DMS114 treated with DMSO at 0.1 percent for 48 hours (cell line): ENCODE measurements around the gene NOP16.

Experiments used
- DNase-seq: peaks from one replicate; lab custom pipeline; 2025; ENCODE audit not compliant: unreplicated experiment; lab: John Stamatoyannopoulos, UW

NOP16 gene

GRCh38 chr5:176388003-176388443, 375 bp downstream of the NOP16 start:
- peak; percentile 31 for DNase-seq

GRCh38 chr5:176387384-176387925, 943 bp downstream of the NOP16 start:
- no peak for DNase-seq

GRCh38 chr5:176386491-176386890, 1.9 kb downstream of the NOP16 start:
- DNase-seq: no peak

DNA sequence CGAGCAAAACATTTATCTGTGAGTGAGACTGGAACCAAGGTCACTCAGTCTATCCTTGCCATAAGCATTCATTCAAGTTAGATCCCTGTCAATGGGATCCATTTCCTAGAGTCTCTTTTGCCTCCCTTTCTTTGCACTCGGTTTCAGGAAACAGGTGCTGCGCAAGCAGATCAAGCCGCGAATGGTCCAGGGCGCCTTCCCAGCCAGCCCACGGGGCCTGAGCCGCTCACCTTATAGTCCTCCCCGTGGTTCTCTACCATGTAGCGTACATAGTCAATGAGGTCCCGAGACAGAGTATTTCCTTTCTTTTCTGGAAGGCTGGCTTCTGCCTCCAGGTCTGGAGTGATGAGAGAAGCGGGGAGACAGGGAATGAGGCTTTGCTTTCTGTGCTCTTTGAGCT, 3.4 kb downstream of the NOP16 start:
- no peak for DNase-seq

DNA sequence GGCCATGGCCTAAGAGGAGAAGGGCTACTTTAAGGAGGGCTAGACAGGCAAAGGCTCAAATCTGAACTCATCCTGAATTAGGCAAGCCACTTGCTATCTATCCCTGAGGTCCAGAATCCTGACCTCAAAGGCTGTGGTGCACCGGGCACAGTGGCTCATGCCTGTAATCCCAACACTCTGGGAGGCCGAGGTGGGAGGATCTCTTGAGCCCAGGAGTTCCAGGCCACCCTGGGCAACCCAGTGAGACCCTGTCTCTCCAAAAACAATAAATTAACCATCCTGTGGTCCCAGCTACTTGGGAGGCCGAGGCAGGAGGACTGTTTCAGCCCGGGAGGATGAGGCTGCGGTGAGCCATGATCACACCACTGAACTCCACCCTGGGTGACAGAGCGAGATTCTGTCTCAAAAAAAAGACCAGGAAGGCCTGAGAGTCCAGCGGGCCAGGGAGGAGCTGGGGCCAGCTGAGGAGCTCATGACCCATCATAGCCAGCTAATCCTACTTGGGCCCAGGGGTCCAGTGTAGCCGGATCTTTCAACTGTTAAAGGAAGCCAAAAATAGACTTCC, 4.0 kb downstream of the NOP16 start:
- DNase-seq: no peak

GRCh38 chr5:176383961-176384360, 4.4 kb downstream of the NOP16 start:
- no peak for DNase-seq

DNA sequence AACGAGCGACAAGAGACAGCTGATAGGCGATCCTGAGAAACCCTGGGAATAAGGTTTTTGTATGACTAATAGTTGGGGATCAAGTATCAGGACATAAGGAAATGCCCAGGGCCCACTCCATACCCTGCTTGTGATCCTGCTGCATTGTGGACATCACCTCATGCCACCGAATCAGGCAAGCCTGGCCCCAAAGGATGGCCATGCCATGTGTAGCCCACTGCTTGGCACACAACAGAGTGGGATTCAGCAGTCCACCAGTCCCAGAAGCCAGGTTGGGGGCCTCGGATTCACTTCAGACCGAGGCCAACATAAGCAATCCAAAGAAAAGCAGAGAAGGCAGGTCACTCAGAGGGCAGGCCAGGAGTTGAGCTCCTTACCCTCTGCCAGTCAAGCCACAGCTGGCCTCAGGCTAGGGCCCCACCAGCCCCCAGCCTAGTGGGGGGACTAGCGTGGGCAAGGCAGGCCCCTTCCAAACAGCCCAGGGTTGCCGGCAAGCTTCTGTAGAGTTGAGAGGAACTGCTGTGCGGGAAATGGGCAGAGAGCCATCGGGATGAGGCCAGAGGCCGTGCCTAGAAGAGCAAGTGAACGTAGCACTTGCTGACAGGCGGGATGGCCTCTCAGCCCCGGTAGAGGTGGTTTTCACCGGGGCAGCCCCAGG, 5.0 kb downstream of the NOP16 start:
- no peak for DNase-seq

DNA sequence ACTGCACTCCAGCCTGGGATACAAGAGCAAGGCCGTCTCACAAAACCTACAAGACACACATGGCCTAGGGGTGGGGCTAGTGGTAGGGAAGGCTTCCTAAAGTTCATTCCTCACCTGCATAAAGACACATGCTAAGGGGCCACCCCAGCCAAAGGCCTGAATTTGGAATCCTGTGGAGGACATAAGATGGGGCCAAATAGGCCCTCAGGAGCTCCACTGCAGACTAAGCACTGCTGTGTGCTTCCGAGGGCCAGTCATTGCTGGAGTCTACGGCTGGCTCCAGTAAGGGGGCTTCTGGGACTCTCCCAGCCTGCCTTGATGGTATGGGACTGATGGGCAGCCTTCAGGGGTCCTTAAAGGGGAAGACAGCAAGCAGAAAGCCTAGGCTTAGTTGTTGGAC, 5.7 kb downstream of the NOP16 start:
- DNase-seq: no peak

DNA sequence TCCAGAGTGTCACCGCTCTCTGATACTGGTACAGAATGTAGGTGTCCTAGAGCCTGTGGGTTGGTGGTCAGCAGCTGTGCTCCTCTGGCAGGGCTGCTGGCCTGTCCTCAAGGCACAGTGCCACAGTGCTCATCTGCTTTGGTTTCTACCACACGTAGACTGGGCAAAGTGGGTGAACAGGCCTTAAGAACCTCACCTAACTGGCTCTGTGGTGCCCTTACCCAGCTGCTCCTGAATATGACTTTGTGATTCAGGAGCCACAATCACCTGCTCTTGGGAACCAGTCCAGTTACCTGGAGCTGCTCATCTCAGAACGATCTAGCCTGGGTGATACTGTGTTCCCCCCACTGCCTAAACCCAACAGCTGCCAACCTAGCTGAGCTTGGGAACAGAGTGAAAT, 6.4 kb downstream of the NOP16 start:
- DNase-seq: no peak

DNA sequence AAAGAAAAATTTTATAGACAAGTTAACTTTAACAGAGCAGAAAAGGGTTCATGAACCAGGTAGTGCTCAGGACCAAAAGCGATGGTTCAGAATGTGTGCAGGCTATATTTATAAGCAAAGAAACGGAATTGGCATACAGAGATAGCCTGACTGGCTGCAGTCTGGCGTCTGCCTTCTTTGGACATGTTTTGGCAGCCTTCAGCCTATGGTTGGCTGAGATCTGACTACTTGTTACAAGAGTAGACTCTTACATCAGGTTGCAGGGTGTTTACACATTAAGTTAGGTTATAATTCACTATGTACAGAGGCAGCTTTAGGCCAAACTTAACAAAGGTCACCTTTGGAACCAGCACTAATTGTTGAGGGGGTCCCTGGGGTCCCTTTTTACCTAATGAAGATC, 7.0 kb downstream of the NOP16 start:
- DNase-seq: no peak

DNA sequence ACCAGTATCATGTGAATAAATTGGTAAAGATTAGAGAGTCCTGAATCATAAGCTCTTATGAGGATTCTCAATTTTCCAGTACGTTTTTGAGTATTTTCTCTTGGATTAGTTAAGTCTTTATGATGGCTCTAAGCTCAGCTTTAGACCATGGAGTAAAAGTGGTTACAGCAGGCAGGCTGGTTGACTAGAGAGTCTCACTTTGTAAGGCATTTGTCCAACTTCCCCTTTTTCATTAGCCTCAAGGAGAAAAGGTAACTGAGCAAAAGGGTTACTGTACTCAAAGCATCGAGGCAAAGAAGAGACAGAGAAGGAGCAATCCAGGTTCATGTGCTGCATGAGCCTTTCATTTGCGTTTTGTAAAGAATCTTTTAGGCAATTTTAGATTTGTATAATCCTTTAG, 8.5 kb downstream of the NOP16 start:
- no peak for DNase-seq

- no peak for DNase-seq
Measured at GRCh38 chr5:176373100-176373818, 15.1 kb downstream of the NOP16 start.

GRCh38 chr5:176371621-176372539, 16.5 kb downstream of the NOP16 start:
- no peak for DNase-seq

GRCh38 chr5:176369934-176370711, 18.3 kb downstream of the NOP16 start:
- no peak for DNase-seq

- DNase-seq: no peak
Measured at GRCh38 chr5:176368726-176369125, 19.7 kb downstream of the NOP16 start.

DNA sequence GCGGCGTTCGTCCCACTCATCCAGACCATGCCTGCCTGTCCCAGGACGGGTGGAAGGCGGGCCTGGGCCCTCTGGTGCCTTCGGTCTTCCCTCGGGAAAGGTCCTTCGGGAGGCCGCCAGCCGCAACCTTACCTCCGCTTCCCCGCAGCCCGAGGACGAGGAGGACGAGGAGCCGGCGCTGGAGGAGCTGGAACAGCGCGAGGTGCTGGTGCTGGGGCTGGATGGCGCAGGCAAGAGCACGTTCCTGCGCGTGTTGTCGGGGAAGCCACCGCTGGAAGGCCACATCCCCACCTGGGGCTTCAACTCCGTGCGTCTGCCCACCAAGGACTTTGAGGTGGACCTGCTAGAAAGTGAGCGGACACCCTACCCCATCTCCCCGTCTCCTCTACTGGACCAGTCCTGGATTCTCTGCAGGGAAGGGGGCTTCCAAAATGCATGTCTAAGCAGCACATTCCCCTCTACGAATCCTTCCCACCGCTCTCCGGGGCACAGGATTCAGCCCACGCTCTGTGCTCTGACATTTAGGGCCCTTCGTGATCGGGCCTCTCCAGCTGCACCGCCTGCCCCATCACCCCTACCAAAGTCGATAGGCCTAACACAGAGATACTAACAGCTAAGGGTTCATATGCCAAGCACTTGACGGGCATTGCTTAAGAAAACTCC, 22.0 kb downstream of the NOP16 start:
- DNase-seq: no peak

DNA sequence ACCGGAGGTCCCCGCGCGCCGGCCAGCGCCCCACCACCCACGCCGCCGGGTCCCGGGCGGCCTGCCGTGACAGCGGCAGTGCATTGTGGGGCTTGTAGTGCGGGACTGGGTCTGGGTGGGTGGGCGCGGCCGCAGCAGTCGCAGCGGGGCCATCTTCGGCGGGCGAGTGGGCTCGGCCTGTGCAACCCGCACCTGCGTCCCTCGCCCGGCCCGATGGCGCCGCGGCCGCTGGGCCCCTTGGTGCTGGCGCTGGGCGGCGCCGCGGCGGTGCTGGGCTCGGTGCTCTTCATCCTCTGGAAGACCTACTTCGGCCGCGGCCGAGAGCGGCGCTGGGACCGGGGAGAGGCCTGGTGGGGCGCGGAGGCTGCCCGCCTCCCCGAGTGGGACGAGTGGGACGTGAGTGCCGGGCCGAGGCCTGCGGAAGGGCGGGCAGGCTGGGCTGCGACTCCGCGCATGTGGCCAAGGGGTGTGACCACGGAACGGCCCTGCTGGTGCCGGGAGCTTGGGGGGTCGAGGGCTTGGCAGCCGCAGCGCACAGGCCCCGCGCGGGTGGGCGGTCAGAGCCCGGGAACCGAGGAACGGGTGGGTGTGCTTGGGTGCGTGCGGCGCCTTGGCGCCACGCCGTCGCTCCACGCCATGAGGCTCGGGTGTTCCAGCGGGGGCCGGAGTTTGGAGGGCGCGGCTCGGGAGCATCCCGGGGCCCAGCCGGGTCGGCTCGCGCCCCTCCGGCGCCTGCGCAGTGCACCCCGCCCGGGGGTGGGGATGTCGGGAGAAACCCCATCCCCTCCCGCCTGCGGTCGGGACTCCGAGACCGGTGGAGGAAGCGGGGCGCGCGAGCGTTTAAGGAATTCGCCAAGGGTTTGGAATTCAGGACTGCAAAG, 22.8 kb downstream of the NOP16 start, which contains the start of gene ARL10:
Gene ARL10, plus strand, starts transcription at position 137 of the 881 bp plus-strand sequence. Its CDS starts 77 bp downstream, at position 214.
- no peak for DNase-seq

DNA sequence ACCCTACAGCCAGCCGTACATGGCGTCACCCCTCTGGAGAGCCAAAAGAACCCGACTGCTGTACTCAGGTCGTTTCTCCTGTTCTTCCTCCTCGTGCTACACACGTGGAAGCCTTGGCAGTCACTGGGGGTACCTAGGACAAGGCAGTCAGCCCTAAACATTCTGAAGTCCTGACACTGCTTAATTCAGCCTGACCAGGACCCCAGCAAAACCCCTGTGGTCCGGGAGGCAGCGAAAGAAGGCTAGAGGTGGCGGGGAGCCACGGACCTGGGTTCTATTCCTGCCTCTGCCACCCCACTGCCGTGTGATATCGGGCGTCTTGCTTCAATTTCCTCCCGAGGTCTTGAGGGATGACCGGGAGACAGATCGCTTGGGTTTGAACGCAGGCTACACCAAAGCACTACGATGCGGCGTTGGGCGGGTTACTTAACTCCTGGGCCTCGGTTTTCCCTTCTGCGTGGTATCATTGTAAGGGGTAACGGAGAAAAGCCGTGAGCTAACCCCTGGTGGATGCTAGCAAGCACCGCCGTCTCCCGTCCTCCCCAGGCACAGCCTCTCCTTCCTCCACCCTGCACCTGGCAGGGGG, 23.5 kb downstream of the NOP16 start:
- no peak for DNase-seq

GRCh38 chr5:176362233-176362490, 26.2 kb downstream of the NOP16 start:
- no peak for DNase-seq
